HG02981 (cell line): ENCODE results near the gene IRX1.

Experiments used
- ATAC-seq: cut with Tn5 transposase; IDR thresholded peaks from one replicate; pipeline ENCODE4 v1.9.1; 2021; ENCODE audit warnings: mild to moderate bottlenecking, moderate library complexity; ENCODE audit not compliant: unreplicated experiment

IRX1 gene

DNA sequence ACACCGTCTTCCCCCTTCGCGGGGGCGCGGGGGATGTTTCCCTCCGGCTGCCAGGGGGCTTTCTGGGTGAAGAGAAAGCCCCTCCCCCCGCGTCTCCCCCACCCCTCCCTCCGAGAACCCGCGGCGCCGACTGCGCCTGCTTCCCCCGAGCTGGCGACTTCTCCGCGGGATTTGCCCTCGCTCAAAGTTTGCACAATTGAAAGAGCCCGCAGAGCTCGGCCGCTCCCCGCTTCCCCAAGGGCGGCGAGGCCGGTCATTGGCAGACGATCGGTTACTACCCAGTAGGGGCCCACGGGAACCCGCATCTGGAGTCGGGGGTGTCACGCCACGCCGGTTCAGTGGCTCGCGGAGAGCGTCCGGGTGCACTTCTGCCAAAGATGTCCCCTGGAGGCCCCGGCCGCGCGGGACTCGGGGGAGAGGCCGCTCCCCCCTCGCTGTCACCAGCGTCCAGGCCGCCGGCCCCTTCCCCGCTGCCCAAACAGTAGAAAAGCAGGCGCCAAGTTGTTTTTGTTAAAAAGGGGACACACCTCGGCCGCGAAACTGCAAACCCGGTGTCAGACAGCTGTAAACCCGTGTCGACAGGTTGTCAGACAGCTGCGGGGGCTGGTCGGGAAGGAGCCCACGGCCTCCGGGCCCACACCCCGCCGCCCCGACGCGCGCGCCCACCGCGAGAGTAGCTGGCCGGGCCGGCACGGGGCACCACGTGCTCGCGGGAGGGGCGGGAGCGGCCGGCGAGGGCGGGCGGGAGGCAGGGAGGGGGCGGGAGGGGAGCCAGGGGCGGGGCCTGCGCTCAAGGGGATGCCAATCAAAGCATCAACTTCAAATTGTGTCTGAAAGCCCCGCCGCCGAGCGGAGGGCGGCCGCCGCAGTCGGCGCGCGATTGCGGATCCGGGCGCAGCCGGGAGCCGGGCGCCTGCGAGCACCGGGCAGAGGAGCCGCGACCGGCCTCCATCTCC lies at the start of gene IRX1:
IRX1 (plus strand) TSS at position 827 of the 956 bp plus-strand sequence. CDS start 274 bp downstream, outside the sequence.
- ATAC-seq: no peak

- ATAC-seq: no peak
Observed at GRCh38 chr5:3546028-3546427, 49.6 kb upstream of the IRX1 start.

DNA sequence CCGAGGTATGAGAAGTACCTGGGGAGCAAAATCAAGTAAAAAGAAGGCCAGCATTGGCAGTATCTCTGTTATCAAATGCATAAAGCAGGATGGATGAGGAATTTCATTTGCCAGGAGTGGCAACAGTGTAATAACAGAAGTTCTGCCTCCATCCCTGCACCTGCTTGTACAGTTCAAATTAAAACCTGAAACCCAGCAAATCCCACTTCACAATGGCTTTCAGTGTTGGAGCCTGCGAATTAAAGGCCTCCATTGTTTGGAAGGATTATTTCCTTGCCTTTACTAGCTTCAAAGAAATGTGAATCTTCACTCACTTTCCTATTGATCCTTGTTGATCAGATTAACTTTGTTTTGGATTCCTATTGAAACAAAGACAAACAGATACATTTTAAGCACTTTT lies 31.5 kb upstream of the IRX1 start:
- no peak for ATAC-seq

GRCh38 chr5:3564827-3565518 lies 30.7 kb upstream of the IRX1 start:
- ATAC-seq: no peak

- ATAC-seq: no peak
Observed at GRCh38 chr5:3584724-3585531, 10.7 kb upstream of the IRX1 start.

DNA sequence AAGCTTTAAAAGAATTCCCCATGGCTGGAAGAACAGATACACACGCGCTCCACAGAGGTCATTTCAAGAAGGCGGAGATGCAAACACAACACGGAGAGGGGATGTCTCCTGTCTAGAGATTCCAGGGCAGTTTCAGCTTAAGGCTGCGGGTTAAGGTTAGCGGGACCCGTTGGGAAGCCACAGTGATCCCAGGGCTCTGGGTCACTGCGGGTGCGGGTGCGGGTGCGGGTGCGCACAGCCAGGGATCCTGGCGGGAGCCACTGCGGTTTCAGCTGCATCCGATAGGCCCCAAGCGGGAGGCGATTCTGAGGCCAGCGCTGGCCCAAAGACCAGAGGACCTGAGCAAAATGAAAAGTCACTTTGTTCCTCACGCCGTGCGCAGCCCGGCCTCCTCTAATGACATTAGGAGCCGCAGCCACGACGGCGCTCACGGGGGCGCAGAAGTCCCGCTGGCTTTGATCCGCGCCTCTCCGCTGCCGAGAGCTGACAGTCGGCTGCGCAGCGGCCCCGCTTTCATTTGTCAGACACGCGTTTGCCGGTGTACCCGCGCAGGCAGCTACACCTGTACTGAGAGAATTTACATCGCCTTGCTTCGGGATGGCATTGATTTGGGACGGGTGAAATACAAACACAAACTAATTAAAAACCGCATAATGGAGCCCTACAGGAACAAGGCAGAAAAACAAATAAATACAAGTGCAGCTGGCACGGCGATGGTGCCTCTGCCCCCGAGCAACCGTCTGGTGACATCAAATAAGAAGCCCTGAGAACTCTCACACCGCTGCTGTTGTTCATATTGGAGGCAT lies 5.3 kb upstream of the IRX1 start:
- ATAC-seq: no peak

- no peak for ATAC-seq
Observed at GRCh38 chr5:3590967-3591900, 4.4 kb upstream of the IRX1 start.

GRCh38 chr5:3592298-3592697 lies 3.3 kb upstream of the IRX1 start:
- no peak for ATAC-seq

DNA sequence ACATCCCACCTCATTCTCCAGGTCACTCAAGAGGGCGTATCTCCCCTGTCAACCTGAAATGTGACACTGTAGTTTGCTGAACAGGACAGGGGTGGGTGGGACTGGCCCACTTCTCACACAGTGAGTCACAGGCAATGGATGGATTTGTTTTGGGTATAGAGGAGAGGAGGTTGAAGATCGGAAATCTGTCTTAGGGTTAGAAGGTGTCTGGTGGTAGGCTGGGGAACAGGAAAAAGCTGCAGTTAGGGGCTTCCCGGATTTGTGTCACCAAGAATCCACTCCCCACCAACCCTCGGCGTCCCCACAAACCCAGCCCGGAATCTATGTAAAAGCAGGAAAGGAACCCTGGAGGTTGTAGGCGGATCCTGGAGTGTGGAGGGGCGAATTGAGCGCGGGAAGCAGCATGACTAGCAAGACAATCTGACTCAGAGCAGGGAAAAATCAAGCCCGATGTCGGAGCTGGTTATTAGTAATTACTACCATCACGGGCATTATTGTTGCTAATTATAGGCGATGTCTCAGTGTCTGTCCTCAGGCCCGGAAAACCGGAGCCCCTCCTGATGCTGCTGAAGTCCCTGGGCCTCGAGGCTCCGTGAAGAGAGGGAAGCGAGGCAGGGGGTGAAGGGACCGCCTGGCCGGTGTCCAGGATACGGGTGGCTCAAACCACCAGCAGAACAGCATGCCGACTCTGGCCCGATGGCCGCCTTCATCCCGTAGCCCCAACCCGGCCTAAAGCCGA lies 1.7 kb upstream of the IRX1 start:
- no peak for ATAC-seq

DNA sequence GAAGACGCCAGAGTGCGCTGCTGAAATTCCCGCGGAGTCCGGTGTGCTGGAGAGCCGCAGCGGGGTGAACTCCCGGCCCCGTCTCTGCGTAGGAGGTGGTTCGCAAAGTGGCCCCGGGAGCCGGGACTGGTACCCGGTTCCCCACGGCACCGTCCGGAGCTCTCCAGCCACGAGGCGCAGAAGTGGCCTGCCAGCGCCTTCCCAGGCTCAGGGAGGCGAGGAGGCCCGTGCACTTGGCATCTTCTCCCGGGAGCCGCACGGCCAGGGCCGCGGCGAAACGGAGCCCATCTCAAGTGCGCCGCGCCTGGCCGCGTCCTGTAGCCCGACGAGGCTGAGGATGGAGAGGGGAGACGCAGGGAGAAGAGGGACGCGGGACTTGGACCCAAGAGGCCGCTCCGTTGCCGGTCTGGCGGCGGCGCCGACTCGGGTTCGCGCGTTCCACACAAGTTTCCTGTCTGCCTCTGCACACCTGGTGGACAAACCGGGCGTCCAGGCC lies 1.1 kb upstream of the IRX1 start:
- ATAC-seq: no peak

- ATAC-seq: no peak
Observed at GRCh38 chr5:3596261-3596825, 711 bp downstream of the IRX1 start.

- no peak for ATAC-seq
Observed at GRCh38 chr5:3596857-3597166, 1.2 kb downstream of the IRX1 start.

- ATAC-seq: no peak
Observed at GRCh38 chr5:3597167-3598007, 1.8 kb downstream of the IRX1 start.

GRCh38 chr5:3598207-3598606 lies 2.6 kb downstream of the IRX1 start:
- no peak for ATAC-seq

DNA sequence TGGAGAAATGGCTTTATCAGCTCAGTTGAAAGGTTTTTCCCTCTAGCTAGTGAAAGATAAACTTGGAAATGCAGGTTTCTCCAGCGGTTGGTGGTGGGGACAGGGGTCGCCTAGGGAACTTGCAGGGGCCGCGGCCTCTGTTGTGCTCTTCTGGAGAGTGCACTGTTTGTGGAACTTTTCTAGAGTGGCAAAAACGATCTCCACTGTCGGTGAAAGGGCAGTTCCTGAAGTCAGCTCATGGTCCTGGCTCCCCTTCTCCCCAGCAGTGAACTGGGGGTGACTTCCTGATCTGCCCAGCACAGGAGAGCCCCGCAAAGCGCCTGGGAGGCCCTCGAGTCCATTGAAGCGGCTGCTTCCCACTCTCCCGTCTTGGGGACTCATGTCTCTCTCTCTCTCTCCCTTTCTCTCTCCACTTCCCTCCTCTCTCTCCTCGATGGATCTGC lies 3.2 kb downstream of the IRX1 start:
- ATAC-seq: no peak

GRCh38 chr5:3599226-3600105 lies 3.8 kb downstream of the IRX1 start:
- no peak for ATAC-seq
